Lower lobe of right lung (tissue), 2 donors: ENCODE results near the gene CERKL. TPM values are rescaled to one million over a fixed set of nuclear protein-coding genes. Genes with fewer than 3 reads are reported as not detected.

ENCODE experiments used
- ATAC-seq, 2 donors: fragments of 200-7000 bp; cut with Tn5 transposase; one replicate each; pipeline ENCODE4 v1.9.1; 2020 to 2022; ENCODE audit warnings: mild to moderate bottlenecking in 2 of 2, moderate library complexity in 2 of 2
- DNase-seq: peaks from one replicate; pipeline ENCODE4 v3.0.0-alpha.2; 2020
- H3K27ac ChIP-seq: fragments of 200-600 bp; one replicate; pipeline ENCODE4 v1.8.0; 2022
- H3K27me3 ChIP-seq: fragments of 200-600 bp; one replicate; pipeline ENCODE4 v1.8.0; 2022; ENCODE audit warnings: low read depth
- H3K36me3 ChIP-seq: fragments of 200-600 bp; one replicate; pipeline ENCODE4 v1.8.0; 2022; ENCODE audit warnings: mild to moderate bottlenecking
- H3K4me1 ChIP-seq: fragments of 200-600 bp; one replicate; pipeline ENCODE4 v1.8.0; 2022
- H3K4me3 ChIP-seq: fragments of 200-600 bp; one replicate; pipeline ENCODE4 v1.8.0; 2022; ENCODE audit warnings: mild to moderate bottlenecking
- H3K9me3 ChIP-seq: fragments of 200-600 bp; one replicate; pipeline ENCODE4 v1.8.0; 2022
- CTCF ChIP-seq: fragments of 200-600 bp; IDR thresholded peaks from one replicate; pipeline ENCODE4 v1.8.0; 2022; ENCODE audit warnings: antibody characterized with exemption, mild to moderate bottlenecking
- intact Hi-C: fragments of 100-400 bp; cut with DNase I; formaldehyde crosslinking; loops from one replicate; pipeline ENCODE4 v1.11.0; 2022
- total RNA-seq: library from RNA; stranded (reverse); fragmentation: NEBNext Ultra II Directional; extraction: Animal tissue kit (Norgen Biotek cat#: 25700); gene quantifications from one replicate; pipeline ENCODE4 v1.2.1, GENCODE V29; 2021
- donor health status: DM: no; HTN: yes; CAD: no; lungs with severe emphysema.

CERKL gene
- total RNA-seq, 1 donor from 2014 or later: 1.7 TPM

GRCh38 chr2:181682795-181683517, 26.1 kb upstream of the CERKL start:
- Histone ChIP-seq H3K36me3 (no peaks in the 10 kb centered on the region), H3K27ac (no peak overlapping the region), H3K27me3 (peaks cover 89% of the 10 kb centered on the region), H3K4me1 (peaks cover 26% of the 10 kb centered on the region), H3K9me3 (no peaks in the 10 kb centered on the region), H3K4me3 (peak overlapping the region; percentile 11)
- ATAC-seq (no peak), DNase-seq (no peak)
- intact Hi-C loops: no loop called here
- TF ChIP-seq CTCF: no peak

- Histone ChIP-seq H3K27me3 (peaks cover 89% of the 10 kb centered on the region), H3K9me3 (no peaks in the 10 kb centered on the region), H3K36me3 (no peaks in the 10 kb centered on the region), H3K4me3 (no peak overlapping the region), H3K4me1 (peaks cover 26% of the 10 kb centered on the region), H3K27ac (no peak overlapping the region)
- DNase-seq (no peak), ATAC-seq (no peak)
- intact Hi-C loops: no loop called here
- no peak for TF ChIP-seq CTCF
These were observed 25.3 kb upstream of the CERKL start for GRCh38 chr2:181682026-181682789.

GRCh38 chr2:181680937-181681811, 24.3 kb upstream of the CERKL start:
- peaks cover 26% of the 10 kb centered on the region for H3K4me1 ChIP-seq
- intact Hi-C loops: no loop called here
- H3K27ac ChIP-seq: no peak overlapping the region
- H3K27me3 ChIP-seq: peaks cover 89% of the 10 kb centered on the region
- H3K4me3 ChIP-seq: no peak overlapping the region
- ATAC-seq (no peak), DNase-seq (no peak)
- no peaks in the 10 kb centered on the region for H3K9me3 ChIP-seq
- no peak for TF ChIP-seq CTCF
- no peaks in the 10 kb centered on the region for H3K36me3 ChIP-seq

GRCh38 chr2:181680055-181680936, 23.4 kb upstream of the CERKL start, which contains the start of gene NEUROD1:
Gene NEUROD1, minus strand, starts transcription at chr2:181680517. Its CDS starts 1,657 bp downstream, at chr2:181678860.
- DNase-seq: no peak
- Histone ChIP-seq H3K4me3 (no peak within 1 kb of the TSS), H3K27ac (no peak within 1 kb of the TSS), H3K4me1 (peaks cover 26% of the 10 kb centered on the region), H3K36me3 (no peaks in the 10 kb centered on the region), H3K9me3 (no peaks in the 10 kb centered on the region), H3K27me3 (peaks cover 86% of the 10 kb centered on the region)
- intact Hi-C loops: no loop called here
- ATAC-seq: no peak
- no peak for TF ChIP-seq CTCF
